Measurements from ENCODE around the gene NHSL1. TPM values are rescaled to one million over a fixed set of nuclear protein-coding genes. Genes with fewer than 3 reads are reported as not detected.

Gene NHSL1
- total and polyA plus RNA-seq, 4 donors, result 6.6 to 33.0 (median 20.7) TPM

- Histone ChIP-seq H3K27me3 (ENCODE audit: control insufficient read depth in 4 of 4, insufficient read depth in 4 of 4, low read length in 3 of 4) (no peaks in the 10 kb centered on the region), H3K36me3 (ENCODE audit: control insufficient read depth in 4 of 4, insufficient read depth in 3 of 4, low read depth in 1 of 4, low read length in 3 of 4) (peaks cover 0 to 13% (median 3%) of the 10 kb centered on the region in 4 donors), H3K9me3 (ENCODE audit: control insufficient read depth in 4 of 4, low read length in 3 of 4) (no peaks in the 10 kb centered on the region), H3K4me1 (ENCODE audit: control insufficient read depth in 4 of 4, insufficient read depth in 4 of 4, low read length in 3 of 4) (peaks cover 2 to 51% (median 36%) of the 10 kb centered on the region in 4 donors), H3K4me3 (ENCODE audit: low read depth in 1 of 3, low read length in 3 of 3) (no peak overlapping the region), H3K9ac (ENCODE audit: low read depth in 1 of 2, low read length in 2 of 2) (no peak overlapping the region), H3K27ac (ENCODE audit: low read depth in 1 of 2, low read length in 2 of 2) (no peak overlapping the region)
- no peak for DNase-seq (ENCODE audit: low spot score)
- 80% methylated on average over 1 of the region's 2 CpGs for WGBS
- TF ChIP-seq TAF1 (conservative IDR thresholded peaks at IDR 0.05) (no peak), JUND (IDR thresholded peaks at IDR 0.05) (no peak), RAD21 (IDR thresholded peaks at IDR 0.05) (no peak), GABPA (IDR thresholded peaks at IDR 0.05 in 1 of 2, conservative IDR thresholded peaks at IDR 0.05 in 1 of 2) (no peak), MAX (IDR thresholded peaks at IDR 0.05) (no peak), ZBTB33 (IDR thresholded peaks at IDR 0.05) (no peak), YY1 (IDR thresholded peaks at IDR 0.05) (no peak), HNF4A (conservative IDR thresholded peaks at IDR 0.05) (no peak), FOXA1 (IDR thresholded peaks at IDR 0.05) (no peak), HNF4G (IDR thresholded peaks at IDR 0.05) (no peak), FOXA2 (IDR thresholded peaks at IDR 0.05) (no peak), EGR1 (IDR thresholded peaks at IDR 0.05; ENCODE audit: low read depth in 2 of 2) (no peak), SP1 (IDR thresholded peaks at IDR 0.05) (no peak)
- TF ChIP-seq, protein P1, sequence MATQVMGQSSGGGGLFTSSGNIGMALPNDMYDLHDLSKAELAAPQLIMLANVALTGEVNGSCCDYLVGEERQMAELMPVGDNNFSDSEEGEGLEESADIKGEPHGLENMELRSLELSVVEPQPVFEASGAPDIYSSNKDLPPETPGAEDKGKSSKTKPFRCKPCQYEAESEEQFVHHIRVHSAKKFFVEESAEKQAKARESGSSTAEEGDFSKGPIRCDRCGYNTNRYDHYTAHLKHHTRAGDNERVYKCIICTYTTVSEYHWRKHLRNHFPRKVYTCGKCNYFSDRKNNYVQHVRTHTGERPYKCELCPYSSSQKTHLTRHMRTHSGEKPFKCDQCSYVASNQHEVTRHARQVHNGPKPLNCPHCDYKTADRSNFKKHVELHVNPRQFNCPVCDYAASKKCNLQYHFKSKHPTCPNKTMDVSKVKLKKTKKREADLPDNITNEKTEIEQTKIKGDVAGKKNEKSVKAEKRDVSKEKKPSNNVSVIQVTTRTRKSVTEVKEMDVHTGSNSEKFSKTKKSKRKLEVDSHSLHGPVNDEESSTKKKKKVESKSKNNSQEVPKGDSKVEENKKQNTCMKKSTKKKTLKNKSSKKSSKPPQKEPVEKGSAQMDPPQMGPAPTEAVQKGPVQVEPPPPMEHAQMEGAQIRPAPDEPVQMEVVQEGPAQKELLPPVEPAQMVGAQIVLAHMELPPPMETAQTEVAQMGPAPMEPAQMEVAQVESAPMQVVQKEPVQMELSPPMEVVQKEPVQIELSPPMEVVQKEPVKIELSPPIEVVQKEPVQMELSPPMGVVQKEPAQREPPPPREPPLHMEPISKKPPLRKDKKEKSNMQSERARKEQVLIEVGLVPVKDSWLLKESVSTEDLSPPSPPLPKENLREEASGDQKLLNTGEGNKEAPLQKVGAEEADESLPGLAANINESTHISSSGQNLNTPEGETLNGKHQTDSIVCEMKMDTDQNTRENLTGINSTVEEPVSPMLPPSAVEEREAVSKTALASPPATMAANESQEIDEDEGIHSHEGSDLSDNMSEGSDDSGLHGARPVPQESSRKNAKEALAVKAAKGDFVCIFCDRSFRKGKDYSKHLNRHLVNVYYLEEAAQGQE (IDR thresholded peaks at IDR 0.05), result no peak
- TF ChIP-seq, protein P2, sequence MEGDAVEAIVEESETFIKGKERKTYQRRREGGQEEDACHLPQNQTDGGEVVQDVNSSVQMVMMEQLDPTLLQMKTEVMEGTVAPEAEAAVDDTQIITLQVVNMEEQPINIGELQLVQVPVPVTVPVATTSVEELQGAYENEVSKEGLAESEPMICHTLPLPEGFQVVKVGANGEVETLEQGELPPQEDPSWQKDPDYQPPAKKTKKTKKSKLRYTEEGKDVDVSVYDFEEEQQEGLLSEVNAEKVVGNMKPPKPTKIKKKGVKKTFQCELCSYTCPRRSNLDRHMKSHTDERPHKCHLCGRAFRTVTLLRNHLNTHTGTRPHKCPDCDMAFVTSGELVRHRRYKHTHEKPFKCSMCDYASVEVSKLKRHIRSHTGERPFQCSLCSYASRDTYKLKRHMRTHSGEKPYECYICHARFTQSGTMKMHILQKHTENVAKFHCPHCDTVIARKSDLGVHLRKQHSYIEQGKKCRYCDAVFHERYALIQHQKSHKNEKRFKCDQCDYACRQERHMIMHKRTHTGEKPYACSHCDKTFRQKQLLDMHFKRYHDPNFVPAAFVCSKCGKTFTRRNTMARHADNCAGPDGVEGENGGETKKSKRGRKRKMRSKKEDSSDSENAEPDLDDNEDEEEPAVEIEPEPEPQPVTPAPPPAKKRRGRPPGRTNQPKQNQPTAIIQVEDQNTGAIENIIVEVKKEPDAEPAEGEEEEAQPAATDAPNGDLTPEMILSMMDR (IDR thresholded peaks at IDR 0.05; ENCODE audit: low read depth, low read length, missing input control), result no peak
Measured at GRCh38 chr6:138489846-138490245, 9.4 kb downstream of the NHSL1 start.

- H3K4me1 ChIP-seq (ENCODE audit: control insufficient read depth in 4 of 4, insufficient read depth in 4 of 4, low read length in 3 of 4), result peaks cover 2 to 34% (median 18%) of the 10 kb centered on the region in 4 donors
- H3K27me3 ChIP-seq (ENCODE audit: control insufficient read depth in 4 of 4, insufficient read depth in 4 of 4, low read length in 3 of 4), result no peaks in the 10 kb centered on the region
- H3K4me3 ChIP-seq (ENCODE audit: low read depth in 1 of 3, low read length in 3 of 3), result no peak overlapping the region
- WGBS, result 77% methylated on average over 6 of the region's 6 CpGs
- peaks cover 0 to 7% (median 4%) of the 10 kb centered on the region in 4 donors for H3K36me3 ChIP-seq (ENCODE audit: control insufficient read depth in 4 of 4, insufficient read depth in 3 of 4, low read depth in 1 of 4, low read length in 3 of 4)
- DNase-seq (ENCODE audit: low spot score), result no peak
- no peaks in the 10 kb centered on the region for H3K9me3 ChIP-seq (ENCODE audit: control insufficient read depth in 4 of 4, low read length in 3 of 4)
- H3K9ac ChIP-seq (ENCODE audit: low read depth in 1 of 2, low read length in 2 of 2), result no peak overlapping the region
- no peak overlapping the region for H3K27ac ChIP-seq (ENCODE audit: low read depth in 1 of 2, low read length in 2 of 2)
- TF ChIP-seq GABPA (IDR thresholded peaks at IDR 0.05 in 1 of 2, conservative IDR thresholded peaks at IDR 0.05 in 1 of 2) (no peak), ATF3 (IDR thresholded peaks at IDR 0.05) (no peak), EGR1 (IDR thresholded peaks at IDR 0.05; ENCODE audit: low read depth in 2 of 2) (no peak), MAX (IDR thresholded peaks at IDR 0.05) (no peak), NR2F2 (IDR thresholded peaks at IDR 0.05) (no peak)
- TF ChIP-seq, protein P2 (IDR thresholded peaks at IDR 0.05; ENCODE audit: low read depth, low read length, missing input control), result no peak
- TF ChIP-seq, protein P1 (IDR thresholded peaks at IDR 0.05), result no peak
Measured at GRCh38 chr6:138487102-138487604, 12.1 kb downstream of the NHSL1 start.

Data from liver (tissue), 9 donors.